GM21825 (cell line): ENCODE data around the gene PTPN23.
"Not testable (repeated sequence)": the region's sequence is repeated elsewhere in the genome, so short reads cannot be mapped to it uniquely, and the experiment has no call there.

Experiments used
- ATAC-seq: cut with Tn5 transposase; IDR thresholded peaks from one replicate; pipeline ENCODE4 v1.9.1; 2021; ENCODE audit warnings: mild to moderate bottlenecking, moderate library complexity; ENCODE audit not compliant: unreplicated experiment

Gene PTPN23

GRCh38 chr3:47380601-47381316, at the start of gene PTPN23:
Gene PTPN23, plus strand, starts transcription at chr3:47381021. Its CDS starts 76 bp downstream, at chr3:47381097.
- peak; percentile 77 for ATAC-seq

- ATAC-seq, result no peak
Observed at GRCh38 chr3:47333907-47334306, 46.9 kb upstream of the PTPN23 start.

GRCh38 chr3:47337656-47338055, 43.2 kb upstream of the PTPN23 start:
- no peak for ATAC-seq

- no peak for ATAC-seq
Observed at GRCh38 chr3:47339951-47340350, 40.9 kb upstream of the PTPN23 start.

GRCh38 chr3:47340866-47341265, 40.0 kb upstream of the PTPN23 start:
- ATAC-seq, result no peak

- ATAC-seq, result no peak
Observed at GRCh38 chr3:47342151-47342550, 38.7 kb upstream of the PTPN23 start.

- ATAC-seq, result no peak
Observed at GRCh38 chr3:47342812-47343211, 38.0 kb upstream of the PTPN23 start.

- no peak for ATAC-seq
Observed at GRCh38 chr3:47343471-47343971, 37.3 kb upstream of the PTPN23 start.

GRCh38 chr3:47344971-47345370, 35.9 kb upstream of the PTPN23 start:
- no peak for ATAC-seq

GRCh38 chr3:47347217-47347801, 33.5 kb upstream of the PTPN23 start:
- ATAC-seq, result peak; percentile 85

- ATAC-seq, result no peak
Observed at GRCh38 chr3:47348411-47349154, 32.2 kb upstream of the PTPN23 start.

GRCh38 chr3:47355010-47355409, 25.8 kb upstream of the PTPN23 start:
- no peak for ATAC-seq

GRCh38 chr3:47356201-47356600, 24.6 kb upstream of the PTPN23 start:
- no peak for ATAC-seq

GRCh38 chr3:47359323-47359722, 21.5 kb upstream of the PTPN23 start:
- ATAC-seq, result no peak

GRCh38 chr3:47360110-47360517, 20.7 kb upstream of the PTPN23 start:
- ATAC-seq, result not testable (repeated sequence)

GRCh38 chr3:47362701-47363100, 18.1 kb upstream of the PTPN23 start:
- ATAC-seq, result no peak

GRCh38 chr3:47365213-47366153, 15.3 kb upstream of the PTPN23 start:
- no peak for ATAC-seq

GRCh38 chr3:47366833-47367232, 14.0 kb upstream of the PTPN23 start:
- no peak for ATAC-seq

- no peak for ATAC-seq
Observed at GRCh38 chr3:47367631-47368030, 13.2 kb upstream of the PTPN23 start.

GRCh38 chr3:47370020-47370419, 10.8 kb upstream of the PTPN23 start:
- not testable (repeated sequence) for ATAC-seq
